HUDEP-2 (cell line): ENCODE results near the gene CAMTA1.

ENCODE experiments used
- DNase-seq, 76 experiments: peaks; one replicate each; lab custom pipeline; 2025; ENCODE audit not compliant: unreplicated experiment in 76 of 76; lab: John Stamatoyannopoulos, UW

The CAMTA1 gene

GRCh38 chr1:7551442-7551841 lies 766.2 kb downstream of the CAMTA1 start:
- no peak for DNase-seq

GRCh38 chr1:7552402-7552801 lies 767.1 kb downstream of the CAMTA1 start:
- no peak for DNase-seq

- DNase-seq, result no peak
Observed at GRCh38 chr1:7553042-7553690, 767.9 kb downstream of the CAMTA1 start.

GRCh38 chr1:7554385-7555235 lies 769.4 kb downstream of the CAMTA1 start:
- DNase-seq, result no peak

- no peak for DNase-seq
Observed at GRCh38 chr1:7555391-7556185, 770.3 kb downstream of the CAMTA1 start.

GRCh38 chr1:7557301-7557891 lies 772.1 kb downstream of the CAMTA1 start:
- no peak for DNase-seq

- DNase-seq, result no peak
Observed at GRCh38 chr1:7558041-7558461, 772.8 kb downstream of the CAMTA1 start.

GRCh38 chr1:7558481-7558880 lies 773.2 kb downstream of the CAMTA1 start:
- DNase-seq, result no peak

- no peak for DNase-seq
Observed at GRCh38 chr1:7558921-7559869, 773.9 kb downstream of the CAMTA1 start.

- DNase-seq, result no peak
Observed at GRCh38 chr1:7560128-7560527, 774.9 kb downstream of the CAMTA1 start.

GRCh38 chr1:7560601-7561181 lies 775.4 kb downstream of the CAMTA1 start:
- no peak for DNase-seq

- DNase-seq, result peak in 11 of 76 experiments; percentile 3 to 35 (median 17)
Observed at GRCh38 chr1:7561331-7561921, 776.2 kb downstream of the CAMTA1 start.

GRCh38 chr1:7561936-7562728 lies 776.9 kb downstream of the CAMTA1 start:
- no peak for DNase-seq

- DNase-seq, result no peak
Observed at GRCh38 chr1:7562729-7563605, 777.7 kb downstream of the CAMTA1 start.

- no peak for DNase-seq
Observed at GRCh38 chr1:7564137-7564536, 778.9 kb downstream of the CAMTA1 start.

GRCh38 chr1:7565099-7565750 lies 780.0 kb downstream of the CAMTA1 start:
- DNase-seq, result no peak
